ENCODE data around the gene MESP2.
A peak's percentile ranks its signal among the peaks of the same experiment; 100 is the strongest.

The MESP2 gene

DNA sequence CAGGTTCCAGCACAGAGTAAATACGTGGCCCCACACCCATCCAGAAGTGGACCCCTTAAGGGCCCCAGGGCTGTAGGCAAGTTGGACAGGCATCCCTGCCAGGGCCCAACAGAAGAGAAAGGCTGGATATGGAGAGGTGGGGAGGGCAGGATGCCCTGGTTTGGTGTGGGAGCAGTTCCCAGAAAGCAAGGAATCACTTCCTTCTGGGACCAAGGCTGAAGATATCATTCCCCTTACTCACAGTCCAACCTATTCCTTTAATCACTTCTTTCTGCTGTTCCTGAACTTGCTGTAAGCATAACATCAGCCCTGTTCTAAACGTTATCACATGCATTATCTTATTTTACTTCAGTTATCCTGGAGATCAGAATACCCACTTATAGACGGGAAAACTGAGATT, 6.1 kb upstream of the MESP2 start:
- no peak for TF ChIP-seq CTCF (IDR thresholded peaks at IDR 0.05; ENCODE audit: low read depth, low read length, poor library complexity, severe bottlenecking)
- no peak for TF ChIP-seq EZH2phosphoT487 (IDR thresholded peaks at IDR 0.05; ENCODE audit: borderline replicate concordance, low read length)
- Histone ChIP-seq H3K27me3 (ENCODE audit: control insufficient read depth, low read length) (no peaks in the 10 kb centered on the region), H3K9me3 (ENCODE audit: control insufficient read depth, insufficient read depth, low read length) (no peaks in the 10 kb centered on the region), H3K36me3 (ENCODE audit: control insufficient read depth, low read length) (no peaks in the 10 kb centered on the region), H3K79me2 (ENCODE audit: control insufficient read depth, low read length) (no peaks in the 10 kb centered on the region), H4K20me1 (ENCODE audit: control insufficient read depth, insufficient read depth, low read depth, low read length) (no peaks in the 10 kb centered on the region), H3K4me3 (ENCODE audit: low read length) (no peak overlapping the region), H3F3A (ENCODE audit: control insufficient read depth, insufficient read depth) (no peaks in the 10 kb centered on the region), H3K4me1 (ENCODE audit: control insufficient read depth, low read length) (no peaks in the 10 kb centered on the region), H3K4me2 (ENCODE audit: low read length) (no peak overlapping the region), H3K9me2 (replicated peaks; ENCODE audit: control insufficient read depth, low read length) (no peaks in the 10 kb centered on the region), H3K27ac (ENCODE audit: low read depth, low read length) (no peak overlapping the region)

DNA sequence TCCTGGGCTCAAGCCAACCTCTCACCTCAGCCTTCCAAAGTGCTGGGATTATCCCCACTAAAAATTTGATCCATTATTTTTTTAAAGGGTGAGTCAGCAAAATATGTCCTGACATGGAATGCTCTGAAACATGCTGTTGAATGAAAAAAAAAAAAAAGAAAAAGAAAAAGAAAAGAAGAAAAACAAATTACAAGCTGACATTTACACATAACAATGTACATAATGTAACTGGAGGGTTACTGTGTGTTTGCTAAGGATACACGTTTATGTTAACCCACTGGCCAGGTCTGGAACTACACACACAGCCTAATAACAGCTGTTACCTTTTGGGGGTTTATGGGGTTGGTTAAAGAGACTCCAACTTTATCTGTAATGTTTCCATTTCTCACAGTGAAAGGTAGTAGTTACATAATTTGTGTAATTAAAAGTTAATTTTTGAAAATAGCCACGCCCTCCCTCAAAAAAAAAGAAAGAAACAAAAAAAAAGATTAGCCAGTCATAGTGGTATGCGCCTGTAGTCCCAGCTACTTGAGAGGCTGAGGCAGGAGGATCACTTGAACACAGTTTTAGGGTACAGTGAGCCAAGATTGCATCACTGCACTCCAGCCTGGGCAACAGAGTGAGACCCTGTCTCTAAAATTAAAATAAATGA, 3.1 kb upstream of the MESP2 start:
- H3K9me3 ChIP-seq (ENCODE audit: control insufficient read depth, insufficient read depth, low read length) = no peaks in the 10 kb centered on the region
- TF ChIP-seq EZH2phosphoT487 (IDR thresholded peaks at IDR 0.05; ENCODE audit: borderline replicate concordance, low read length) (no peak), CTCF (IDR thresholded peaks at IDR 0.05; ENCODE audit: low read depth, low read length, poor library complexity, severe bottlenecking) (peak; percentile 34)
- no peaks in the 10 kb centered on the region for H4K20me1 ChIP-seq (ENCODE audit: control insufficient read depth, insufficient read depth, low read depth, low read length)
- H3K4me1 ChIP-seq (ENCODE audit: control insufficient read depth, low read length) = no peaks in the 10 kb centered on the region
- no peaks in the 10 kb centered on the region for H3F3A ChIP-seq (ENCODE audit: control insufficient read depth, insufficient read depth)
- H3K36me3 ChIP-seq (ENCODE audit: control insufficient read depth, low read length) = no peaks in the 10 kb centered on the region
- H3K4me3 ChIP-seq (ENCODE audit: low read length) = no peak overlapping the region
- no peak overlapping the region for H3K27ac ChIP-seq (ENCODE audit: low read depth, low read length)
- no peak overlapping the region for H3K4me2 ChIP-seq (ENCODE audit: low read length)
- H3K9me2 ChIP-seq (replicated peaks; ENCODE audit: control insufficient read depth, low read length) = no peaks in the 10 kb centered on the region
- H3K79me2 ChIP-seq (ENCODE audit: control insufficient read depth, low read length) = no peaks in the 10 kb centered on the region
- no peaks in the 10 kb centered on the region for H3K27me3 ChIP-seq (ENCODE audit: control insufficient read depth, low read length)

- Histone ChIP-seq H3K4me3 (ENCODE audit: low read length) (no peak overlapping the region), H4K20me1 (ENCODE audit: control insufficient read depth, insufficient read depth, low read depth, low read length) (no peaks in the 10 kb centered on the region), H3K36me3 (ENCODE audit: control insufficient read depth, low read length) (no peaks in the 10 kb centered on the region), H3K27ac (ENCODE audit: low read depth, low read length) (no peak overlapping the region), H3K79me2 (ENCODE audit: control insufficient read depth, low read length) (no peaks in the 10 kb centered on the region), H3K4me2 (ENCODE audit: low read length) (no peak overlapping the region), H3K9me3 (ENCODE audit: control insufficient read depth, insufficient read depth, low read length) (no peaks in the 10 kb centered on the region), H3K27me3 (ENCODE audit: control insufficient read depth, low read length) (no peaks in the 10 kb centered on the region), H3F3A (ENCODE audit: control insufficient read depth, insufficient read depth) (no peaks in the 10 kb centered on the region), H3K9me2 (replicated peaks; ENCODE audit: control insufficient read depth, low read length) (no peaks in the 10 kb centered on the region), H3K4me1 (ENCODE audit: control insufficient read depth, low read length) (no peaks in the 10 kb centered on the region)
- TF ChIP-seq EZH2phosphoT487 (IDR thresholded peaks at IDR 0.05; ENCODE audit: borderline replicate concordance, low read length) = no peak
These were observed 1.6 kb upstream of the MESP2 start for GRCh38 chr15:89774492-89774891.

- H3K4me2 ChIP-seq (ENCODE audit: low read length) = no peak overlapping the region
- H3K27me3 ChIP-seq (ENCODE audit: control insufficient read depth, low read length) = no peaks in the 10 kb centered on the region; the same call in none of the 2 replicates
- H3K4me1 ChIP-seq (ENCODE audit: control insufficient read depth, low read length) = no peaks in the 10 kb centered on the region
- no peaks in the 10 kb centered on the region for H4K20me1 ChIP-seq (ENCODE audit: control insufficient read depth, insufficient read depth, low read depth, low read length)
- H3K9me2 ChIP-seq (replicated peaks; ENCODE audit: control insufficient read depth, low read length) = no peaks in the 10 kb centered on the region
- H3K9me3 ChIP-seq (ENCODE audit: control insufficient read depth, insufficient read depth, low read length) = no peaks in the 10 kb centered on the region
- no peak overlapping the region for H3K27ac ChIP-seq (ENCODE audit: low read depth, low read length)
- TF ChIP-seq EZH2phosphoT487 (IDR thresholded peaks at IDR 0.05; ENCODE audit: borderline replicate concordance, low read length) (no peak), CTCF (IDR thresholded peaks at IDR 0.05; ENCODE audit: low read depth, low read length, poor library complexity, severe bottlenecking) (no peak)
- H3F3A ChIP-seq (ENCODE audit: control insufficient read depth, insufficient read depth) = no peaks in the 10 kb centered on the region
- no peaks in the 10 kb centered on the region for H3K79me2 ChIP-seq (ENCODE audit: control insufficient read depth, low read length)
- no peaks in the 10 kb centered on the region for H3K36me3 ChIP-seq (ENCODE audit: control insufficient read depth, low read length)
- no peak overlapping the region for H3K4me3 ChIP-seq (ENCODE audit: low read length)
These were observed 317 bp upstream of the MESP2 start for GRCh38 chr15:89775815-89776214.

Measured in DOHH2 (cell line).